GM19467 (cell line): Measurements from ENCODE around the gene NOL11.
"Not testable (repeated sequence)": the region's sequence is repeated elsewhere in the genome, so short reads cannot be mapped to it uniquely, and the experiment has no call there.

Source experiments
- ATAC-seq: cut with Tn5 transposase; IDR thresholded peaks from one replicate; pipeline ENCODE4 v1.9.1; 2021; ENCODE audit warnings: mild to moderate bottlenecking, moderate library complexity; ENCODE audit not compliant: unreplicated experiment

NOL11 gene

DNA sequence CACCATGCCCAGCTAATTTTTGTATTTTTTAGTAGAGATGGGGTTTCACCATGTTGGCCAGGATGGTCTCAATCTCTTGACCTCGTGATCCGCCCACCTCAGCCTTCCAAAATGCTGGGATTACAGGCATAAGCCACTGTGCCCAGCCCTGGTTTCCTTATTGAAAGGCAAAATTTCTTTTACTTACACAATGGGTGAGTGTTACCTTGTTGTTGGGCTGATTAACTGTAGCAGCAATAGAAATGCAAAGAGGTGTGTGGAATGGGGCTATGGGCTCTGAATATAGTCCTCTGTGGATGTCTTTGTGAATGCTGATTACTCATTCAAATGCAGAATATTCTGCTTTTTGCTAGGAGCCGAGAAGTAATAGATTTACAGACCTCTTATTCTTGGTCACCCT lies 34.4 kb downstream of the NOL11 start:
- not testable (repeated sequence) for ATAC-seq

DNA sequence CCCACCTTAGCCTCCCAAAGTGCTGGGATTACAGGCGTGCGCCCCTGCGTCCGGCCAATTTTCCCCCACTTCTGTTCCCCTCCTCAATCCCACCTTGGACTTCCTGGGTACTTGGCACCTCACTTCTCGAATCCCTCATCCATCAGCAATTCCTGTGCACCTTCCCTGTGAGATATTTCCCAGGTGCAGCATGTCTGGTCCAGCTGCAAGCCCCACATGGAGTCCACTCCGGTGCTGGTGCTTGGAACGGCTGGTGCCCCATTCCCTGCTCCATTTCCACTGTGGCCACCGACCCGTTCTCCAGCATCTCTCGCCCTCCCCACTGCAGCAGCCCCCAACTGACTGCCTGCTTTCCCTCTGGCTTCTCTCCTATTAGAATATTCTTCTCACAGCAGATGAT lies 35.3 kb downstream of the NOL11 start:
- no peak for ATAC-seq

DNA sequence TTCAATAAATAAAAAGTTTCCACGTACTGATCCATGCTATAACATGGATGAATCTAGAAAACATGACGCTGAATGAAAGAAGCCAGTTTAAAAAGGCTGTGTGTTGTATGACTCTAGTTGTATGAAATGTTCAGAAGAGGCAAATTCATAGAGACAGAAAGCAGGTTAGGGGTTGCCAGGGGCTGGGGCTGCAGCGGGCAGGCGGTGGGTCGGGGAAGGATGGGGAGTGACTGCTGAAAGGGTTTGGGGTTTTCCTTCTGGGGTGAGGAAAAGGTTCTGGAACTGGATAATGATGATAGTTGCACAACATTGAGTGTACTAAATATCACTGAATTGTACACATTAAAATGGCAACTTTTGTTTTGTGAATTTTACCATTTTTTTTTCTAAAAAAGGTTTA lies 36.3 kb downstream of the NOL11 start:
- ATAC-seq = no peak

DNA sequence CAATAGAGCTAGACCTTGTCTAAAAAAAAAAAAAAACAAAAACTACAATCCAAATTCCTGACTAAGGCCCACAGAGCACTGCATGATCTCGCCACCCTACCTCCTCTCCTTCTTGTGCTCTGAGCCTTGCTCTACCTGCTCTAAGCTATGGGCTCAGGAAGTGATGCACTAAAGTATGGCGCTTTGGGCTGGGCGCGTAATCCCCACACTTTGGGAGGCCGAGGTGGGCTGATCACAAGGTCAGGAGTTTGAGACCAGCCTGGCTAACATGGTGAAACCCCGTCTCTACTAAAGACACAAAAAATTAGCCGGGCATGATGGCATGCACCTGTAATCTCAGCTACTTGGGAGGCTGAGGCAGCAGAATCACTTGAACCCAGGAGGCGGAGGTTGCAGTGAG lies 37.0 kb downstream of the NOL11 start:
- not testable (repeated sequence) for ATAC-seq

DNA sequence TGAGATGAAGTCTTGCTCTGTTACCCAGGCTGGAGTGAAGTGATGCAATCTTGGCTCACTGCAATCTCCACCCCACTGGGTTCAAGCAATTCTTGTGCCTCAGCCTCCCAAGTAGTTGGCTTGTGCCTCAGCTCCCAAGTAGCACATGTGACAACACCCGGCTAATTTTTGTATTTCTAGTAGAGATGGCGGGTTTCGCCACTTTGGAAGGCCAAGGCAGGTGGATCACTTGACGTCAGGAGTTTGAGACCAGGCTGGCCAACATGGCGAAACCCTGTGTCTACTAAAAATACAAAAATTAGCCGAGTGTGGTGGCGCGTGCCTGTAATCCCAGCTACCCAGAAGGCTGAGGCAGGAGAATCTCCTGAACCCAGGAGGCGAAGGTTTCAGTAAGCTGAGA lies 39.0 kb downstream of the NOL11 start:
- ATAC-seq = not testable (repeated sequence)

DNA sequence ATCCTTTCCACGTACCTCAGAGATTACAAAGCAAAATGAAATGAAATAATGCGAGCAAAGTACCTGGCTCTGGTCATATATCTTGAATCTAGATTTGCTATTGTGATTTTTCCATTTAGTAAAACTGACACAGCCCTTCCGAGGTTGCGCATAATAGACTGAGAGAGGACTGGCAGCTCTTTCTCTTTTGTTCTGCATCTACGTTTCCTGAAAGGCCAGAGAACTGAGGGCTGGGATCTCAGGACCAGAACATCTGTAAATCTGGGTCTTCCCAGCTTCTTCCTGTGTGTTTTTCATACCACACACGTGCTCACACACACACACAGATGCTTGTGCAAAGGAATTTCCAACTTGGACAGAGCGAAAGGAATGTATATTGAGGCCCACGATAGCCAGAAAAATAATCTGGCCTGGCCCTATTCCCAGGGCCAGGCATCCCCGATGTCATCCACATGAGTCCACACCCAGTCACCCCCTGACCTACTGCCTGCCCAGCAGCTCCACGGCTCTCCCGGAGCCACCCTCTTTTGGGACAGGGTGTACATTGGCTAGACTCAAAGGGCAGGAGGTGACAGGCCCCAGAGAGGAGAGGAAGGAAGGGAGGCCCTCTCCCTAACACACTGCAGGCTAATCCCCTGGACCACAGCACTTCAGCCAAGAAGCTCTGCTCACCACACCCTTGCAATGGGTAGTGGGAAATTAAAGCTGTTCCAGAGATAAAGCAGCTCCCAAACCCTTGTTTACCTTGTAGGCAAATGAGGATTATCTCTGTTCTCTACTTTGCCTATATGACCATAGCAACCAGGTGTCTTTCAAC lies 41.8 kb downstream of the NOL11 start:
- ATAC-seq = no peak

DNA sequence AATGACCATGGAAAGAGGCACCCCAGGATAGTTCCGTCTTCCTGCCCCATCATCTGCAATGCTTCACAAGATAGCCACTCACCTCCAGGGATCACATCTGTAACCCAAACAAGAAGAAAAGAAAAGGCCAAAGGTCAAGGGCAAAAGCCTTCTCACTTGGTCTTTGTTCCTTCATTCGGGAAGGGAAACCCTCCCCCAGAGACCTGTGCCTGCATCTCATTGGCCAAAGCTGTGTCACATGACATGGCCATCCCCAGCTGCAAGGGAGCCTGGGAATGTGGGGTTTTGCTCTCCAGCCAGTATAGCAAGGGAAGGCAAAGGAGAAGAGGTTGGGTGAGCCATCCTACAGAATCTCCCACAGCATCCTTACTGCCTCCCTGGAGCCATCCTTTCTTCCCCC lies 47.9 kb downstream of the NOL11 start:
- ATAC-seq = no peak

DNA sequence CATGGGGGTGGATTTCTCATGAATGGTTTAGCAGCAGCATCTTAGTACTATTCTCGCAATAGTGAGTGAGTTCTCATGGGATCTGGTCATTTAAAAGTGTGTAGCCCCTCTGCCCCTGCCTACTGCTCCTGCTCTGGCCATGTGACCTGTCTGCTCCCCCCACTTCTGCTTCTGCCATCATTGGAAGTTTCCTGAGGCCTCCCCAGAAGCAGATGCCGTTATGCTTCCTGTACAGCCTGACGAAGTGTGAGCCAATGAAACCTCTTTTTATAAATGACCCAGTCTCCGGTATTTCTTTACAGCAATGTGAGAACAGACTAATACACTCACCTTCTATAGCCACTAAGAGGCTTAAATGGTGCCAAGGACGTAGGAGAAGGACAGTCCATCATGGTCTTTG lies 51.5 kb downstream of the NOL11 start:
- no peak for ATAC-seq

DNA sequence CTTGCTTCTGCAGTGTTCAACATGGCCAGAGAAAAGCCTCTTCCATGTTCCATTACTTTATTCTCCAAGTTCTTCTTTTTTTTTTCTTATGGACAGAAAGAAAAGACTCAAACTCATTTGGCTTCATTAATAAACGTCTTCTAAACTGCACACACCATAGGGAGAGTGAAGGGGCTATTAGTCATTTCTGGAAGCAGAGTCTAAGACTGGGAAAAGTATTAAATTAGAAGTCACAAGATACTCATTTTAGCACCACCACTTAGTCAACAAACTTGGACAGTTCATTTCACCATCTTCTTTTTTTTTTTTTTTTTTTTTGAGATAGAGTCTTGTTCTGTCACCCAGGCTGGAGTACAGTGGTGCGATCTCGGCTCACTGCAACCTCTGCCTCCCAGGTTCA lies 52.8 kb downstream of the NOL11 start:
- no peak for ATAC-seq

DNA sequence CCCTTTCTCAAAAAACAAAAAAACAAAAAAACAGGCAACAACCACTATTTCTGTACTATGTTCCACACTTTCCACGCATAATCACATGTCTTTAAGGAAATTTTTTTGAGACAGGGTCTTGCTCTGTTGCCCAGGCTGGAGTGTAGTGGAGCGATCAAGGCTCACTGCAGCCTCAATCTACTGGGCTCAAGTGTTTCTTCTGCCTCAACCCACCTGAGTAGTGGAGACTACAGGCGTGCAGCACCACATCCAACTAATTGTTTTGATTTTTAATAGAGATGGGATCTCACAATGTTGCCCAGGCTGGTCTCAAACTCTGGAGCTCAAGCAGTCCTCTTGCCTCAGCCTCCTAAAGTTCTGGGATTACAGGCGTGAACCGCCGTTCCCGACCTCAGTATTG lies 54.9 kb downstream of the NOL11 start:
- no peak for ATAC-seq

DNA sequence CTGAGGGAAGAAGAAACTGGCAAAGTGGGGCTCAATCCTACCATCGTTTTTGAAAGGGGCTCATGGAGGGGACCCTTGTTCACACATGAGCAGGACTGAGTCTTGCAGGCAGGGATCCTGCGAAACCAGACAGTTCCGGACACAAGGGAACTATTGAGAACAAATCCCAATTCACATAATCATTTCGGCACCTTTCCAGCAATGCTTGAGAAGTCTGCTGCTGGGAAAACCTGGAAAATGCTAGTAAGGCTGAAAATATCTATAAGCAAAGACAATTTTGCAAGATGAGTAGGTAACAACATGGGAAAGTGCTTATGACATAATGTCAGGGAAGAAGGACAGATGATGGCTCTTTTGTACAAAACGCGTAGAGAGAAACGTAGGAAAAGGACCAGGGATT lies 55.5 kb downstream of the NOL11 start:
- no peak for ATAC-seq

DNA sequence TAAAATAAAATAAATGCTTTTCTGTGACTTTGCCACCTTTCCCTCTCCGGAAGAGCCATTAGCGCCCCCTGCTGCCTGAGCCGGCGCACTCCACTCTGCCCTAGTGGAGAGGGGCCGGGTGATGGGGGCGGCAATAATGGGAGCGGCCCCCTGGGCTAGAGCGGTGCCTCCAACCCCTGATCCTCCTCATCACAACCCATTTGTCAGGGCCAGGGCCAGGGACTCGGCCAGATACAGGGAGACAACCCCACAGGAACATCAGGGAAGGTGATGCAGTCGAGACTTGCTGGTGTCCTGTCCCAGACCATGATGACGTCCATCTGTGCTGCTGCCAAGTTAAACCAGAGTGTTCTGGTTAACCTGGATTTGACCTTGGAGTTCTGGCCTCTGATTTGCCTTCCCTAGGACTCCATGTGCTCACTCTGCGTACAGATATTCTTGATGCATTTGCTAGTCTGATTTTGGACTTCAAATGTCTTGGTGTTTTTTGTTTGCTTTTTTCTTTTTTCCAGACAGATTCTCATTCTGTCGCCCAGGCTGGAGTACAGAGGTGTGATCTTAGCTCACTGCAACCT lies 61.4 kb downstream of the NOL11 start:
- no peak for ATAC-seq

DNA sequence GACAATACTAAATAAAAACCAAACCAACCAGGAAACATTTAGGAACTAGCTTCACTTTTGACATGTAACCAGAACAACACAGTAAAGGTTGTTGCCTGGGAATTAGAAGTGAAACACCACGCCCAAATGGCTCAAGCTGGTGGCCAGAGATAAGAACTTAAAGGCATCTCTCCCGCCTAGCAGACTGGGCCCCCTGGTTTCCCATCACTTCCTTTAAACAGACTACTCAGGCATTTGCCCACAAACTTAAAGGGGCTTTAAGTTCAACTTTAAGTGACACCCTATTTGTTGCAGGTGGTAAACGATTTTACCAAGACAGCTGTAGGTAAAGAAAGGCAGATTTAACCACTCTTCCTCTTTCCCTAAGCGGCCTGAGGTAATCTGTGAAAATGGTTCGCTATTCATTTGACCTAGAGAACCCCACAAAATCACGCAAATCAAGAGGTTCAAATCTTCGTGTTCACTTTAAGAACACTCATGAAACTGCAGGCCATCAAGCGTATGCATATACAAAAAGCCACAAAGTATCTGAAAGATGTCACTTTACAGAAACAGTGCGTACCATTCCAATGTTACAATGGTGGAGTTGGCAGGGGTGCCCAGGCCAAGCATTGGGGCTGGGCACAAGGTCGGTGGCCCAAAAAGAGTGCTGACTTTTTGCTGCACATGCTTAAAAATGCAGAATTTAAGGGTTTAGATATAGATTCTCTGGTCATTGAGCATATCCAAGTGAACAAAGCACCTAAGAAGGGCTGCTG lies 66.8 kb downstream of the NOL11 start:
- no peak for ATAC-seq

DNA sequence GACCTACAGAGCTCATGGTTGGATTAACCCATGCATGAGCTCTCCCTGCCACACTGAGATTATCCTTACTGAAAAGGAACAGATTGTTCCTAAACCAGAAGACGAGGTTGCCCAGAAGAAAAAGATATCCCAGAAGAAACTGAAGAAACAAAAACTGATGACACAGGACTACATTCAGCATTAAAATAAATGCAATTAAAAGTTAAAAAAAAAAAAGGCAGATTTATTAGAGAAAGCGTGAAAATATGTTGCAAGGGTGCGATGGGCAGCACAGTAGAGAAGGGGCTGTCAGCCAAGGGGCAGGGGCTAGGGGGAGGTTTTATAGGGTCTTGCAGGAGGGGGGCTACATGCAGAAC lies 67.4 kb downstream of the NOL11 start:
- no peak for ATAC-seq

DNA sequence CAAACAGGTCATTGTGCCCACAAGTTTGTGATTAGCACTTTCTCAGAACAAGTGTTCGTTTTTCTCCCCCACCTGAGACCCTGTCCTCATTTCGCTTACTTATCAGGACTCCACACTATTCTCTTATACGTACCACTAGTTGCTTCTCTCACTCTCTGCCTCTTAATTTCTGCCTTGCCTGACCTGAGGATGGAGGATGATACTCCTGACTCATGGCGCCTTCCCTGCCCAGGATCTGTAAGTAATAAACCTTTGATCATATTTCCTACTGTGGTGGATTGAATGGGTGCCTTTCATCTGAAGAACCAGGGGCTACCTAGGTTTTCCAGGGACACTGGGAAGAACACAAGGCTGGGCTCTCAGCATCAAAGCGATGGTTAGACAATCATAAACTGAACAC lies 67.8 kb downstream of the NOL11 start:
- no peak for ATAC-seq
